HEK293T (cell line): ENCODE data around the gene POLR2E.

ENCODE experiments used
- CTCF ChIA-PET: fragments of 350-600 bp; formaldehyde crosslinking; extraction: SDS; loops from one replicate; lab custom pipeline; 2021; ENCODE audit warnings: antibody characterized with exemption, inconsistent platforms; lab: Yijun Ruan, JAX
- POLR2A ChIA-PET: fragments of 350-600 bp; formaldehyde crosslinking; extraction: SDS; loops from one replicate; lab custom pipeline; 2020; ENCODE audit warnings: antibody characterized with exemption, inconsistent platforms; lab: Yijun Ruan, JAX
- DNase-seq: peaks from one replicate; pipeline ENCODE4 v3.0.0; 2012; ENCODE audit warnings: mixed read lengths; ENCODE audit errors: extremely low spot score
- ARNT ChIP-seq: fragments of 450-650 bp; IDR thresholded peaks from 2 replicates; pipeline ENCODE4 v1.6.1; 2017; ENCODE audit warnings: mild to moderate bottlenecking
- BHLHE40 ChIP-seq: fragments of 450-650 bp; IDR thresholded peaks from 2 replicates; pipeline ENCODE4 v1.6.1; 2016; ENCODE audit warnings: mild to moderate bottlenecking, moderate library complexity, borderline replicate concordance
- CTBP1 ChIP-seq: fragments of 450-650 bp; IDR thresholded peaks from 2 replicates; pipeline ENCODE4 v1.6.1; 2016; ENCODE audit warnings: borderline replicate concordance
- ELF4 ChIP-seq: fragments of 450-650 bp; IDR thresholded peaks from 2 replicates; pipeline ENCODE4 v1.6.1; 2017; ENCODE audit warnings: antibody characterized with exemption
- FOXA1 ChIP-seq: fragments of 450-650 bp; IDR thresholded peaks from 2 replicates; pipeline ENCODE4 v1.6.1; 2016; ENCODE audit warnings: mild to moderate bottlenecking
- FOXK2 ChIP-seq: fragments of 450-650 bp; IDR thresholded peaks from 2 replicates; pipeline ENCODE4 v1.6.1; 2016; ENCODE audit warnings: mild to moderate bottlenecking
- FOXM1 ChIP-seq: fragments of 450-650 bp; IDR thresholded peaks from 2 replicates; pipeline ENCODE4 v1.6.1; 2017; ENCODE audit warnings: mild to moderate bottlenecking, borderline replicate concordance
- HDGF ChIP-seq: fragments of 450-650 bp; IDR thresholded peaks from 2 replicates; pipeline ENCODE4 v1.6.1; 2017; ENCODE audit warnings: antibody characterized with exemption, borderline replicate concordance
- L3MBTL2 ChIP-seq: fragments of 450-650 bp; conservative IDR thresholded peaks from 2 replicates; pipeline ENCODE4 v1.6.1; 2016; ENCODE audit warnings: mild to moderate bottlenecking
- LEF1 ChIP-seq: fragments of 450-650 bp; IDR thresholded peaks from 2 replicates; pipeline ENCODE4 v1.6.1; 2017; ENCODE audit warnings: mild to moderate bottlenecking, borderline replicate concordance
- NFRKB ChIP-seq: fragments of 450-650 bp; IDR thresholded peaks from 2 replicates; pipeline ENCODE4 v1.6.1; 2016; ENCODE audit warnings: mild to moderate bottlenecking, moderate library complexity
- PKNOX1 ChIP-seq: fragments of 450-650 bp; IDR thresholded peaks from 2 replicates; pipeline ENCODE4 v1.6.1; 2016
- SP1 ChIP-seq: fragments of 450-650 bp; IDR thresholded peaks from 2 replicates; pipeline ENCODE4 v1.6.1; 2017
- SUZ12 ChIP-seq: fragments of 450-650 bp; IDR thresholded peaks from 2 replicates; pipeline ENCODE4 v1.6.1; 2016; ENCODE audit warnings: mild to moderate bottlenecking
- TARDBP ChIP-seq: fragments of 450-650 bp; IDR thresholded peaks from 2 replicates; pipeline ENCODE4 v1.6.1; 2016
- ZNF384 ChIP-seq: fragments of 450-650 bp; IDR thresholded peaks from 2 replicates; pipeline ENCODE4 v1.6.1; 2016

POLR2E gene

GRCh38 chr19:1061987-1062386 is 33.2 kb downstream of the POLR2E start:
- no peak for TF ChIP-seq ZNF384
- no peak for TF ChIP-seq ARNT
- no peak for TF ChIP-seq HDGF
- TF ChIP-seq L3MBTL2, result no peak
- TF ChIP-seq FOXK2, result no peak
- no peak for TF ChIP-seq ELF4
- TF ChIP-seq FOXA1, result no peak
- no peak for TF ChIP-seq FOXM1
- CTCF ChIA-PET, result no interaction called here
- DNase-seq, result no peak
- POLR2A ChIA-PET, result no interaction called here

- CTCF ChIA-PET, result interaction anchor here (0.6 kb wide), 1 partner anchor 133 kb away, joined by 5 read pairs; no protein-coding TSS in a partner anchor
- TF ChIP-seq ARNT, result no peak
- no peak for TF ChIP-seq ZNF384
- TF ChIP-seq SUZ12, result no peak
- TF ChIP-seq BHLHE40, result no peak
- no peak for TF ChIP-seq FOXK2
- no peak for TF ChIP-seq CTBP1
- no peak for TF ChIP-seq ELF4
- no peak for DNase-seq
- POLR2A ChIA-PET, result no interaction called here
Measured at GRCh38 chr19:1060689-1061088, 34.5 kb downstream of the POLR2E start.

- TF ChIP-seq TARDBP (no peak), FOXM1 (no peak), HDGF (no peak), PKNOX1 (no peak), LEF1 (no peak), ELF4 (no peak), CTBP1 (no peak), FOXA1 (no peak), NFRKB (no peak), ARNT (no peak), SUZ12 (no peak)
- DNase-seq, result no peak
- ChIA-PET POLR2A (no interaction called here), CTCF (no interaction called here)
Measured at GRCh38 chr19:1058112-1058511, 37.1 kb downstream of the POLR2E start.

- TF ChIP-seq BHLHE40 (no peak), LEF1 (no peak), NFRKB (no peak), ARNT (no peak), FOXA1 (no peak), HDGF (no peak), TARDBP (no peak)
- CTCF ChIA-PET, result interaction anchor here (0.7 kb wide), 1 partner anchor 51 kb away, joined by 5 read pairs; no protein-coding TSS in a partner anchor
- DNase-seq, result no peak
- POLR2A ChIA-PET, result no interaction called here
Measured at GRCh38 chr19:1057176-1057855, 37.9 kb downstream of the POLR2E start.

- CTCF ChIA-PET, result no interaction called here
- DNase-seq, result no peak
- TF ChIP-seq FOXA1, result no peak
- TF ChIP-seq TARDBP, result no peak
- no peak for TF ChIP-seq ZNF384
- TF ChIP-seq L3MBTL2, result no peak
- TF ChIP-seq SP1, result no peak
- TF ChIP-seq LEF1, result no peak
- TF ChIP-seq NFRKB, result no peak
- no peak for TF ChIP-seq FOXM1
- no peak for TF ChIP-seq PKNOX1
- TF ChIP-seq ELF4, result no peak
- no peak for TF ChIP-seq FOXK2
- TF ChIP-seq BHLHE40, result no peak
- TF ChIP-seq ARNT, result no peak
- TF ChIP-seq HDGF, result no peak
- no peak for TF ChIP-seq CTBP1
- TF ChIP-seq SUZ12, result no peak
- POLR2A ChIA-PET, result no interaction called here
Measured at GRCh38 chr19:1055886-1056620, 39.1 kb downstream of the POLR2E start.

GRCh38 chr19:1055028-1055425 is 40.1 kb downstream of the POLR2E start:
- TF ChIP-seq SP1 (no peak), L3MBTL2 (no peak), ZNF384 (no peak), FOXK2 (no peak), HDGF (no peak), PKNOX1 (no peak), CTBP1 (no peak), ELF4 (no peak), BHLHE40 (no peak), SUZ12 (no peak), NFRKB (no peak), LEF1 (no peak), ARNT (no peak)
- ChIA-PET CTCF (no interaction called here), POLR2A (no interaction called here)
- no peak for DNase-seq
